NCI-H226 (cell line): ENCODE data around the gene SH3BP2.
"Not testable (repeated sequence)": the region's sequence is repeated elsewhere in the genome, so short reads cannot be mapped to it uniquely, and the experiment has no call there.

Experiments
- DNase-seq: peaks from one replicate; pipeline ENCODE4 v3.0.0-alpha.2; 2015

The SH3BP2 gene

GRCh38 chr4:2763511-2763967 is 29.3 kb upstream of the SH3BP2 start:
- DNase-seq: no peak

GRCh38 chr4:2765832-2766526 is 26.9 kb upstream of the SH3BP2 start:
- no peak for DNase-seq

GRCh38 chr4:2767046-2767704 is 25.7 kb upstream of the SH3BP2 start:
- no peak for DNase-seq

DNA sequence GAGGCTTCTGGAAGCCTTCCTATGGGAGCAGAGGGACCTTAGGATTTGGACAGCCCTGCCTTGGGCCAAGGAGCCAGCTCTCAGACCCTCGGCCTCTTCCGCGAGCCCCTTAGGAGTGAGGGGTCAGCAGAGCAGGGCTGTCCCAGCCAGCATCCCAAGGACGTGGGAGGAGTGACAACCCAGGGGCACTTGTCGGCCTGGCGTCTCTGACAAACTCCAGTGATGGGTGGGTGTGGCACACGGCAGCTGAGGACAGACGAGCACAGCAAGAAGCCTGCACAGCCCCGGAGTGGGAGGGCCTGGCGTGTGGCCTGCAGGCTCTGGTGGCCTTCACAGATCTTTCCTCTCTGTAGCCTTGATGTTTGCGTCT is 25.2 kb upstream of the SH3BP2 start:
- no peak for DNase-seq

GRCh38 chr4:2768124-2768523 is 24.8 kb upstream of the SH3BP2 start:
- DNase-seq: no peak

GRCh38 chr4:2768921-2769336 is 24.0 kb upstream of the SH3BP2 start:
- no peak for DNase-seq

GRCh38 chr4:2771264-2771663 is 21.6 kb upstream of the SH3BP2 start:
- no peak for DNase-seq

DNA sequence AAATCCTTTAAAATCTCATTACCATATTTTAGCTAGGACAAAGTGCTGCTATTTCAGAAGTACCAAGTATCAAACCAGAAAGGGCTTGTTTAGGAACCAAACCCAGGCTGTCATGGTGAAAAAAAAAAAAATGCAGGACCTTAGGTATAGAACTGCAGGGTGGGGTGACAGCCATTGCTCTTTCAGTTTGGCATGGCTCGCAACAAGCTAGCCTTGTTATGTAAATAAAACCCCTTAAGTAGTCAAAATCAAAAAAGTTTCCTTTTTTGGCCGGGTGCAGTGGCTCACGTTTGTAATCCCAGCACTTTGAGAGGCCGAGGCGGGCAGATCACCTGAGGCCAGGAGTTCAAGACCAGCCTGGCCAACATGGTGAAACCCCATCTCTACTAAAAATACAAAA is 12.2 kb upstream of the SH3BP2 start:
- not testable (repeated sequence) for DNase-seq

- DNase-seq: no peak
These were observed 11.0 kb upstream of the SH3BP2 start for GRCh38 chr4:2781911-2782310.

GRCh38 chr4:2783790-2784189 is 9.1 kb upstream of the SH3BP2 start:
- DNase-seq: no peak

- DNase-seq: no peak
These were observed 7.3 kb upstream of the SH3BP2 start for GRCh38 chr4:2785613-2786012.

DNA sequence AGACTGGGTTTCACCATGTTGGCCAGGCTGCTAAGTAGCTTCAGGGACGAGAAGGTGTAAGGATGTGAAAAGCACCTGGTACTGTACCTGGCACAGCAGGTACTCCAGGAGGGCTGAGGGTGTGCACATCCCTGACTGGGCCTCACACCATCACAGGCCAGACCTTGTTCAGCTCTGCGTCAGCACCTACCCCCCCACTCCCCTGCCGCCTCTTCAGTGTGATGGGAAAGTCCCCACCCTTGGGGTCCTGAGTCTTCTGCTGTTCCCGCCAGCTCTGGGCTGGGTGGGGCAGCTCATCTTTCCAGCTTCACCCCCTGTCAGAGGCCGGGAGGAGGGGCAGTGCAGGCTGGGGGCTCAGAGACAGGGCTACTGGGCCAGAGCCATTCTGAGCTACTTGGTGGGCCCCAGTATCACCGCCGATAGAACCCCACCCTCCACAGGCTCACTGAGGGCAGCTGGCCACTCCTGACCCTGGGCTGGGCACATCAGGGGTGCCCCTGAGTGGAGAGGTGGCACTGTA is 6.7 kb upstream of the SH3BP2 start:
- DNase-seq: no peak

DNA sequence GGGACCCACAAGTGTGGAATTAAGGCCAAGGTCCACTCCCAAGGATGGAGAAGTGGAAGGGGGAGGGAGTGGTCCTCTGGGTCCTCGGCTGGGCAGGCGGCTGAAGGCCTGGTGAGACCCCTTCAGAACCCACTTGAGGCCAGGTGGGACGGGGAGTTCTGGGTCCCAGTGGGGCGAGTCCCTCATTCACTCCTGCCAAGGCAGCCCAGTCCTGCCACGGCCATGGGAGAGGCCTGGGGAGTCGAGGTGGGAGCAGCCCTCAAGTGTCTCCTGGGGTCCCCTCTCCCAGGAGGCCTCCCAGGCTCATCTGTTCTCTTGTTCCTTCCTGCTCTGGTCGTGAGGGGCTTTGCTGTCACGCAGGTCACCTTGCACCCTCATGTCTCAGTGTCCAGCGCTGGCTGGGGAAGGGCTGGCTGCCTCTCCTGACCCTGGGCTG is 6.1 kb upstream of the SH3BP2 start:
- DNase-seq: no peak

- no peak for DNase-seq
These were observed 5.4 kb upstream of the SH3BP2 start for GRCh38 chr4:2787230-2788100.

DNA sequence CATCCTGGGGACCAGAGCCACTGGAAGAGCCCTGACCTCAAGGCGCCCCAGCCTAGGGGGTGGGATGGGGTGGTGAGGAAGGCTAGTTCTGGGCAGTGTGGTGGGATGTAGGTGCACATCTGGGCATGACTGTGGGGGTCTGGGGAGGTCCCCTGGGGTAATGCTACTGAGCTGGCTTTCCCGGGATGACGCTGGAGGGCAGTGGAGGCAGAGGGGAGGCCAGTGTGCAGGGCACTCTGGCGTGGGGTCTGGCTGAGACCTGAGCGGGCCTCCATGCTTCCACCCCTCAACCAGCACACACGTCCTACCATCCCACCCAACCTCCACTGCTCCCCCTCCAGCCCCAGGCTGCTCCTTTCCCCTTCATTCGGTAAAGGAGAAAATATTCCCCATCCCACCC is 4.8 kb upstream of the SH3BP2 start:
- no peak for DNase-seq

DNA sequence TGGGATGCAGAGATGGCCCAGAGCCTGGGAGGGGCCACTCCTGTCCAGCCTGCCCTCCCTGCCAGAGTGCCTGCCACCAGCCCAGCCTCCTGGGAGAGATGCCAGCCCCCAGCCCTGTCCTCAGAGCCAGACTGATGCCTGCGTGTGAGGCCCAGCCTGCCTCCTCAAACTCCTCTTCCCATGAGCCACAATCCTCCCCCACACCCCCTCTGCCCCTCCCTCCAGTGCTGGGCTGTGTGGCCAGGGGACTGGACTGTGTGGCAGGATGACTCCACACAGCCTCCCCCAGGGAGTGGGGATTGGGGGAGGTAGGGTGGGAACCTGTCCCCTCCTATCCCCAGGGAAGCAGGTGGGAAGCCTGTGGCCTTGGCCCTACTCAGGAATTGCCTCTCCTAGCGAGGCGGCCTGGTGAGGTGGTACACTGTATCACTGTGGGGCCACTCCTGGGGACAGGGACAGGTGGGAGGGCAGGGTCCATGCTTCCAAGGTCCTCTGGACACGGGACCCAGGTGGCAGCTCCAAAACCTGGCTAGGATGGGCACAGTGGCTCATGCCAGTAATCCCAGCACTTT is 4.3 kb upstream of the SH3BP2 start:
- DNase-seq: no peak

- no peak for DNase-seq
These were observed 3.5 kb upstream of the SH3BP2 start for GRCh38 chr4:2789351-2789750.

DNA sequence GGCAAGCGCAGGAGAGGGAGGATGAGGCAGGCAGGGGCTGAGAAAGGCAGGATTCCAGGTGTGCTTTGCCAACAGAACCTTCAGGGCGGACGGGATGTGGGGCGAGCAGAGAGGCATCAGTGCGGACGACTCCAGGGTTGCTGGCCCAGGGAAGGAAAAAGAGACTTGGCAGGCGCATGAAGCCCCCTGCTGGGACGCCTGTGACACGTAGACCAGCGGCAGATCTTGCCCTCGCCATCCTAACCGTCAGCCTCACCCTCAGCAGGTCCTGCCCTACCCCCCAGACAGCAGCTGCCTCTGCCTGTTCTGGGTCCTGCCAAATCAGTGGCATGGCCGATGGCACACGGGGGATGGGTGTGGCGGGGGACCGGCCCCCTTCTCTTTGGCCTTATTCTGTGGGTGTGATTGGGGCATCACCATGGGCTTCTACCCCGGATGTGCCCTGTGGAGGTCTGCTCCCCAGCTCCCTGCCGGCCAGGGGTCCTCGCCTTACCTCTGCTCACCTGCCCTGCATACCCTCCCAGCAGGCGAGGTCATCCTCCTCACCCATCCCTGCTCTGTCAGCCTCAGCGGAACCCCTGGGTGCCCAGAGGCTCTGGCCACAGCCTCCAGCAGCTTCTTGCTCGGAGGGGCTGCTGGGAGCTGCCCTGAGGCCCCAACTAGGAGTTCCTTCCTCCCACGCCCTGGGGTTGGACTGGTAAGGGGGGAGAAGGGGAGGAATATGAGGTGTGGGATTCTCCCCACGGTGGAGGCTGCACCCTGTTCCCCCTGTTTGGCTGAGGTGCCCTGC is 2.9 kb upstream of the SH3BP2 start:
- no peak for DNase-seq

DNA sequence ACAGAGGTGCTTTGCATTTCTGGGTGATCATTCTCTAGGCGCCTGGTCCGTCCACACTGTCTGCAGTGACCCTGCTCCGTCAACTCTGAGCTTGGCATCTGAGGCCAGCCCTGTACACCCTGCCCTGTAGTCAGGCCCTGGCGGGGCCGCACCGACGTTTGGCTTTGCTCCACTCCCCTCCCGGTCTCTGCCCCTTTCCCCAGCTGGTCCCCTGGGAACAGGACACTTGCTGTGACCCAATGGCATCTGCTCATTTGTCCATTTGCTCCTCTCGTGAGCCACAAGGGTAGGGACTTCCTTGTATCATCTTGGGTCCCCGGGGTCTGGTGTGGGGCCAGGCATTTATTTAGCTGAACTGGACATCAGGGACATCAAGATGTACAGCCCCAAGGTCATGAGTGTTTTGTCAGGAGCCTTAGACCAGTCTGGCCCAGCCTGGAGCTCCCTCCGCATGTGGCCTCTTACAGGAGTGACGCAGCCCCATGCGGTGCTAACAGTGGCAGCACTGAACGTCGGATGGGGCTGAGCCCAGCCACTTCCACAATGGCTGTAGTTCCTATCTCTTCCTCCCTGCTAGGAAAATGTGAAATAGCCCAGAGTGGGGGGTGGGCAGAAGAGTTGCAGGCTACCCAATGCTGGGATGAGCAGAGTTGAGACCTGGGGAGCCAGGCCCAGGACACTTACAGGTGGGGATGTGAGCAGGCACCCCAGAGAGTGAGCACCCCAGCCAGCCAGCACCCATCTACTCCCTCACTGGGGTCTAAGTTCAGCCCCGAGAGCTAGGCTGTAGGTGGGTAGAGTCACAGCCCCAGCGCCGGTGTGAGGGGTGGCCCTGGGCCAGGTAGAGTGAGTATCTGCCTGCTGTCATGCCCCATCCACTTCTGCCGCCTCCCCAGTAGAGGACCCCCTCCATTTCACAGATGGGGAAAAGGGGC is 2.0 kb upstream of the SH3BP2 start:
- DNase-seq: no peak

DNA sequence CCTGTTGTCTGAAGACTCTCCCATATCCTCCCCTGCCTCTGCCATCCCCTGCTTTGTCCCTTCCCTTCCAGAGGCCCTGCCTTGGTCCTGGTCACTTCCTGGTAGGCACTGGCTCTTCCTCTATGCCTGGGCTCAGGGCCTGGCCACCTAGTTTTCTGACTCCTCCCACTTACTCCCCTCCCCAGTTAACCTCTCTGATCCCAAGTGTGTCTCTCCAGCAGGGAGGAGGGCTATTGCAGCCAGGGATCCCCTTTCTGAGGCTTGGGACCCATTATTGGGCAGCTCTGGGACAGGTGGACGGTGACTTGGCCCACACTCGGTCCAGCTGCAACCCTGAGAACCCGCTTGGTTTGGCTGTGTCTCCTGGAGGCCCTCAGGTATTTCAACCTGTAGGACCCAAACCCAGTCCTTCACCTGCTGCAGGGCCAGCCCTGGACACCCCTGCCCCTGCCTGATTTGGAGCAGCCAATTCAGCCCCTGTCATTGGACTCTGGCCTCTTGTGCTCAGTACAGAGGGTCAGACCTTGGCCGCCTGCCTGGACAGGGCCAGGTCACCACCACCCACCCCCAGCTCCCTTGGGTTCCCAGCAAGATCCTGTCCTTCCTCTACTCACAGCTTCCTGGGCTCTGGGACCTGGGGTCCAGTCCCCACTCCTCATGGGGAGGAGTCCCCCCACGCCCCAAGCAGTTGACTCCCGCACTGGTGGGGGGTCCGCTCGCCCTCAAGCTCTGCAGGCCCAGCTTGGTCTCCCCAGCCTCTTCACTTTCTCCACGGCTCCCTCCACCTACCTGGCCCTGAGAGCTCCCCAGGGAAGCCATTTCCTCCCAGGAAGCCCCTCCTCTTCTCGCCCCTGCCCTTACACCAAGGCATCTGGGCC is 1.1 kb upstream of the SH3BP2 start:
- no peak for DNase-seq
